ENCODE measurements around the gene SVEP1. TPM values are rescaled to one million over a fixed set of nuclear protein-coding genes. Genes with fewer than 3 reads are reported as not detected.

Gene SVEP1
- polyA plus RNA-seq, 1 donor (not counting 4 experiments of a cell fraction or from before 2014, with no cell fraction given) = 0.14 TPM

- Histone ChIP-seq H3K27me3 (ENCODE audit: control insufficient read depth, extremely low read depth, insufficient read depth, low read length) (no peaks in the 10 kb centered on the region), H3K36me3 (ENCODE audit: control insufficient read depth in 2 of 2, extremely low read depth in 1 of 2, insufficient read depth in 2 of 2, low read length in 2 of 2) (no peaks in the 10 kb centered on the region), H3K9me3 (ENCODE audit: control insufficient read depth, low read depth, low read length) (no peaks in the 10 kb centered on the region), H3K79me2 (ENCODE audit: control insufficient read depth, insufficient read depth, low read length) (no peaks in the 10 kb centered on the region), H3K4me2 (ENCODE audit: control insufficient read depth, extremely low read depth, insufficient read depth, low read depth, low read length) (no peak overlapping the region), H4K20me1 (ENCODE audit: control insufficient read depth, extremely low read depth, insufficient read depth, low read length) (no peaks in the 10 kb centered on the region), H3K27ac (ENCODE audit: control insufficient read depth, insufficient read depth, low read length) (no peak overlapping the region), H3K9ac (ENCODE audit: control insufficient read depth, extremely low read depth, insufficient read depth, low read length) (no peak overlapping the region), H3K4me1 (ENCODE audit: control insufficient read depth, extremely low read depth, insufficient read depth, low read length) (no peaks in the 10 kb centered on the region), H3K9me1 (ENCODE audit: control insufficient read depth, extremely low read depth, insufficient read depth, low read length) (no peaks in the 10 kb centered on the region), H2AFZ (ENCODE audit: control insufficient read depth, low read length) (no peak overlapping the region), H3K4me3 (ENCODE audit: control insufficient read depth in 2 of 3, extremely low read depth in 1 of 3, insufficient read depth in 2 of 3, low read depth in 1 of 3, low read length in 3 of 3) (no peak overlapping the region)
- dilution Hi-C loops (cut with MboI; ENCODE audit: extremely low pct_ligation_motif_present, low sequenced_read_pairs) = no loop called here
- no peak for TF ChIP-seq CTCF (optimal IDR thresholded peaks at IDR 0.05 in 1 of 3, IDR thresholded peaks at IDR 0.05 in 1 of 3, conservative IDR thresholded peaks at IDR 0.05 in 1 of 3; ENCODE audit: extremely low read depth in 1 of 3, insufficient read depth in 2 of 3, low read length in 3 of 3)
- TF ChIP-seq EZH2 (IDR thresholded peaks at IDR 0.05; ENCODE audit: low read length) = no peak
- no peak for DNase-seq (ENCODE audit: low read depth, low spot score)
- FAIRE-seq = no peak
Measured at GRCh38 chr9:110486218-110486617, 93.3 kb downstream of the SVEP1 start.

GRCh38 chr9:110479481-110479880 lies 100.1 kb downstream of the SVEP1 start:
- no peaks in the 10 kb centered on the region for H3K4me1 ChIP-seq (ENCODE audit: control insufficient read depth, extremely low read depth, insufficient read depth, low read length)
- no peak for FAIRE-seq
- dilution Hi-C loops (cut with MboI; ENCODE audit: extremely low pct_ligation_motif_present, low sequenced_read_pairs) = no loop called here

More at GRCh38 chr9:110479481-110479880, 100.1 kb downstream of the SVEP1 start:
- no peak overlapping the region for H3K4me2 ChIP-seq (ENCODE audit: control insufficient read depth, extremely low read depth, insufficient read depth, low read depth, low read length)
- no peak for DNase-seq (ENCODE audit: low read depth, low spot score)
- H3K9ac ChIP-seq (ENCODE audit: control insufficient read depth, extremely low read depth, insufficient read depth, low read length) = no peak overlapping the region
- H3K79me2 ChIP-seq (ENCODE audit: control insufficient read depth, insufficient read depth, low read length) = no peaks in the 10 kb centered on the region
- no peaks in the 10 kb centered on the region for H3K27me3 ChIP-seq (ENCODE audit: control insufficient read depth, extremely low read depth, insufficient read depth, low read length)
- no peak for TF ChIP-seq EZH2 (IDR thresholded peaks at IDR 0.05; ENCODE audit: low read length)
- TF ChIP-seq CTCF (optimal IDR thresholded peaks at IDR 0.05 in 1 of 3, IDR thresholded peaks at IDR 0.05 in 1 of 3, conservative IDR thresholded peaks at IDR 0.05 in 1 of 3; ENCODE audit: extremely low read depth in 1 of 3, insufficient read depth in 2 of 3, low read length in 3 of 3) = no peak
- H4K20me1 ChIP-seq (ENCODE audit: control insufficient read depth, extremely low read depth, insufficient read depth, low read length) = no peaks in the 10 kb centered on the region
- H3K27ac ChIP-seq (ENCODE audit: control insufficient read depth, insufficient read depth, low read length) = no peak overlapping the region
- H3K36me3 ChIP-seq (ENCODE audit: control insufficient read depth in 2 of 2, extremely low read depth in 1 of 2, insufficient read depth in 2 of 2, low read length in 2 of 2) = no peaks in the 10 kb centered on the region
- no peaks in the 10 kb centered on the region for H3K9me1 ChIP-seq (ENCODE audit: control insufficient read depth, extremely low read depth, insufficient read depth, low read length)
- no peak overlapping the region for H2AFZ ChIP-seq (ENCODE audit: control insufficient read depth, low read length)
- H3K9me3 ChIP-seq (ENCODE audit: control insufficient read depth, low read depth, low read length) = no peaks in the 10 kb centered on the region
- H3K4me3 ChIP-seq (ENCODE audit: control insufficient read depth in 2 of 3, extremely low read depth in 1 of 3, insufficient read depth in 2 of 3, low read depth in 1 of 3, low read length in 3 of 3) = no peak overlapping the region

All from keratinocyte (primary cell).